Stimulated activated CD8-positive, alpha-beta memory T cell treated with anti-CD3 and anti-CD28 coated beads, Interleukin-12 subunit alpha, Interleukin-12 subunit beta, amount 100 ng/mL, for 1 hour (primary cell): Measurements from ENCODE around the gene LRMDA.

Experiments used
- DNase-seq: peaks from one replicate; pipeline ENCODE4 v3.0.0-alpha.2; 2020; ENCODE audit warnings: low read depth

The LRMDA gene

DNA sequence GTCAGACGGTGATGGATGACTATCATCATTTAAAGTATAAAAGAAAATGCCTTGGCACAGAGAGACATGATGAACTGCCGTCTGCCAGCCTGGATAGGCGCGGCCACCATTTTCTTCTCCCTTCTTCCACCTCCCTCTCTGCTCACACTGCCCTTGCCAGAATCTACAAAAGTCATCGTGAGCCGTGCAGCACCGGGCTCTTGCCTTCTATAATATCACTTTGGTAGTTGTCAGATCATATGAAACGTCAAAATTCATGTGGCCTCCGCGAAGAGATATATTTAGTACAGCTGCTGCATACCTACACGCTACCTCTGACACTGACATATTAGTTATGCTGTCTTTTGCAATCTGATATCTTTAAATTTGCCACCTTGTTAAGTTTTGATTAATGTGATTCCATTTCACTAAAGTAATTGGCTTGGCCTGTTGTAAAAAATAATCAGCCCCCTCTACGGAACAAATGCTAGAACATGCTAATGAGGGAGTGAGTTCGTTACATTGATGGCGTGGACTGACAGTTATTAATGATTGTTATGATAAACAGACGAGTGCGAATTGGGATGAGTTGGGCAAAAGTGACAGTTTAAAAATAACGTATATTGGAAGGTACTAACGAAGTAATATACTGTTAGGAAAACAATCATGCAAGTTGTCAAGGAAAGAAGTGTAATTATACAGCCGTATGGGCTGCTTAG is 214.9 kb downstream of the LRMDA start:
- DNase-seq: no peak

DNA sequence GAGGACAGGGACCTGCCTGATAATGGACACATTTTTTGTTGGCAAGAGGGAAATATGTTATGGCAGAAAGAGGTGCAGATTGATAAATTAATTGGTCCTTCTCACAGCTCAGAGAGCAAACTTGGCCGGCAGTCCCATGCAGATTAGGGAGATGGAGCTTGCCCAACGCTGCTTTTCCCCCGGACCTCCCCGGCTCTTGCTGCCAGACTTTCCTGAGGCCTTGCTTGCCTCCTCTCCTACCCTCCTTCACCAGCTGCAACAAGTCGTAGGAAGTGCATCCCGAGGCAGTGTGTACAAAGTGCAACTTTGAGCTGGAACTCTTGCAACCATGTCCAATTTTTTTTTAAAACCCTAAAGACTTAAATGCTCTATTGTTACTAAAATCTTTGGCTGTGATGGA is 215.5 kb downstream of the LRMDA start:
- no peak for DNase-seq

DNA sequence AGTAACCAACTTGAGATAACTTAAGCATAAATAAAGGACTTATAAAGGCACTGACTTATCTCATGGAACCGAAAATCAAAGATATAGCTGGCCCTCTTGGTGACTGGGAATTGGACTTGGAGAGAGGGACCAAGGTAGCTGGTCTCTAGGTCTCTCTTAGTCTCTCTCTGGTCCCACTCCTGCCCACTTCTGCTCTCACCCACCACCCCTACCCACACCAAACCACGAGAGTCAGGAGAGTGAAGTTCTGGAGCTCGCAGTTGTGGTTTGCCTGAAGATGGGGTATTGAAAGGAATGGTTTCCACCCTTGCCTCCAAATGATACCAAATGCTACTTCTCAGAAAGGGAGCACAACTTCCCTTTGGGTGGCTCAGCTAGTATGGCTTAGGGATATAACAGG is 216.3 kb downstream of the LRMDA start:
- DNase-seq: no peak

DNA sequence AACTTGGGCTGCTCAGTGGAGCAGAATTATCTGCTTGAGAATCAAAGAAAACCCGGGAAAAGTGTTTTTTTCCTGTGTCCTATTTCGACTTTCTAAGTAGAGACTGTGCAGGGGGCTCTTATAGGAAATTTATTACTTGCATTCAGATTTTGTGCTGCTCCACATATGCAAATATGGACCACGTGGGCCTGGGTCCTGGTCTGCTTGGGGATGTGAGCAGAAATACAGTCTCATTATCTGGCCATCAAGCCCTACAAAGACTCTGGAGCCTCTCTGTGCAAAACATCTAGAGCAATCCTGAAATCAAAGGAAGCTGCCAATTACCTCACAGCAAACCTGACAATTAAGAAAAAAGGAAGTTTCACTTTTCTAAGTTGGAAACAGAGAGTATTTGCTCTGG is 216.9 kb downstream of the LRMDA start:
- DNase-seq: no peak

DNA sequence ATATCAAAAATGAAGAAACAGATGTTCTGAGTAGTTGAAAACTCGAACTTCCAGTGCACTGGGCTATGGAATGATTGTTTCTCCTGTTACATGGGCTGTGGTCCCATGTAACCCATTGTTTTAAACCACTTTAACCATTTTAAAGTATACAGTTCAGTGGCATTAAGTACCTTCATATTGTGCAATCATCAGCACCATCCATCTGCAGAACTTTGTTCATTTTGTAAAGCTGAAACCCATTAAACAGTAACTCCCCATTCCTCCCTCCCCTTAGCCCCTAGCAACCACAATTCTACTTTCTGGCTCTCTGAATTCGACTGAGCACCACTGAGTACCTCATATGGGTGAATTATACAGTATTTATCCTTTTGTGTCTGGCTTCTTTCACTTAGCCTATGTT is 217.4 kb downstream of the LRMDA start:
- DNase-seq: no peak

DNA sequence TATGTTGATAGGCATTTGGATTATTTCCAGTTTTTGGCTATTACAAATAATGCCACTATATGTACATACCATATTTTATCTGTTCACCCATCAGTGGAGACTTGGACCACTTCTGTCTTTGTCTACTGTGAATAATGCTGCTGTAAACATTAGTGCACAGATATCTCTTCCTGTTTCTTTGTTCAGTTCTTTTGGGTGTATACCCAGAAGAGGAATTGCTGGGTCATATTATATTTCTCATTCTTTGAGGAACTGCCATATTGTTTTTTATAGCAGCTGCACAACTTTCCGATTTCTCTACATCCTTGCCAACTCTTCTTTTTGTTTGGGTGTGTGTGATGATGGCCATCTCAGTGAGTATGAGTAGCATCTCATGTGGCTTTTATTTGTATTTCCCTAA is 218.0 kb downstream of the LRMDA start:
- DNase-seq: no peak

DNA sequence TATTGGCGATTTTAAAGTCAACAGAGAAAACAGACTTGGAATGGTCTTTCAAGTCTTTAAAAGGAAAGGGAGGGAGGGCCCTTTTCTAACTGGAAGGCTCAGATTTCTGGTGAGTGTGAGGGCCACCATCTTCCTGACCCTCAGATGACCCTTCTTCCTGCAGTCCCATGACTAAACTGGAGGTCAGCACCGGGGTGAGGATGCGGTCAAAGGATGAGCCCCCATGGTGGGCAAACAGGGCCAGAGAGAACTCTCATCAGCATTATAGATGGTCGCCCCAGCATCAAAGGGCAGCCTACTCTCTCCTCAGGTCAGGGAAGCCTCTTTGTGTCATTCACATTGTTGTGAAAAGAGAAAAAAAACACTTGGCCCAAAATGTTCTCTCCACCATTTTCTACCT is 219.2 kb downstream of the LRMDA start:
- no peak for DNase-seq

DNA sequence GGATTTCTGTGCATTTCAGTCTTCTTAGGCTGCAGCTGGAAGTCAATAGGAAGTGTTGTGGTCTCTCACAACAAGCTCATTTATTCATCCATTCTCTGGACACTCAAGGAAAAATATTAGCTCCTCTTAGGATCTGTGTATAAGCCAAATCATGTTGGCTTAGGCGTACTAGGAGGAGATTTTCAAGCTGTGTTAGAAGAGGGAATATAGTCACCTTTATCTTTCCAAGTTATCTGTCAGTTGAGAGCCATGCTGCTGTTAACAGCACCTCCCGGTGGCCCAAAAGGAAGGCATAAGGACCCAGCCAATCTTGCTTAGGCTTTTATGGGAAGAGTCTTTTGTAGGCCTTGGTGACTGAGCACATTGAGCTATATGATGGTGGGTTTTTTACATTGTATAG is 220.0 kb downstream of the LRMDA start:
- DNase-seq: no peak

DNA sequence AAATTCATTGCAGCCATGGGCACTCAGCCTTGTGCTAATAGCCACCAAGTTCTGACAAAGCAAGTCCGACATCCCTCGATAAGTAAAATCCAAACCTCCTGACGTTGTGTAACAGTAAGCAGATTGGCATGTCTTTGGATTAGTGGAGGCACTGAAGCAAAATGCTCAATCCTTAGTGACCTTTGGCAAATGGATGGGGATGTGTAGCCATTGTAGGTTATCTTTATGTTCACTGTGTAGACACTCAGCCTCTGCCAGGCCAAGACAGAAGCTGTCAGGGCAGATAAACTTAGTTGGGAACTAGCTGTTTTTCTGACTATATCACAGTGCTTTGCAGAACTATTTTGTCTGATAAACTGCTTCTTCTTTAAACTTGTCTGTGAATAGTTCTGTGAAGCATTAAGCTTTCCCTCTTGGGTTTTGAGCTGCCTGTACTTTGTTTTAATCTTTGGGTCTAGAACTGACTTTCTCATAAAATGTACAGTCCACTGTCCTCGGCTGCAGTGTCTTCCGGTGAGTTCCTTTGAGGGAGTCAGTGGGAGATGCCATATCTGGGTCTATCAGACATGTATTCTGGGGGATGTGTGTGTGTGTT is 220.8 kb downstream of the LRMDA start:
- DNase-seq: no peak

DNA sequence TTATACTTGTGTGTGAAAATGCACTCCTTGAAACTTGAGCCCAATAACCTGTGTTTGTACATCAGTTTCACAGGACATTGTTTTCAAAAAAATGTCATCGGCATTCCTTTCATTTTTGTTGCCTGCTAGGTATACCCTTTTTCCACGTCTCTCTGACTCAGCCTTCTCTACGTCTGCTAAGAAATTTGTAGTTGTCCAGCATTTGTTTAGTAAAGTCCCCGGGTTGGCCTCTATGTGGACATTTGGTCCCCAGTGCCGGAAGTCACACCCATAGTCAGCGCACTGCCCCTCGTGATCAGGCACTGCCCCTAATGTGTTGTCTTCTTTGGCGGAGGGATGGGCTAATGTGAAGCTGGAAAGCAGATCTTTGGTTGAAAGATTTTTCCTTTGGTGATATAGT is 222.3 kb downstream of the LRMDA start:
- no peak for DNase-seq

DNA sequence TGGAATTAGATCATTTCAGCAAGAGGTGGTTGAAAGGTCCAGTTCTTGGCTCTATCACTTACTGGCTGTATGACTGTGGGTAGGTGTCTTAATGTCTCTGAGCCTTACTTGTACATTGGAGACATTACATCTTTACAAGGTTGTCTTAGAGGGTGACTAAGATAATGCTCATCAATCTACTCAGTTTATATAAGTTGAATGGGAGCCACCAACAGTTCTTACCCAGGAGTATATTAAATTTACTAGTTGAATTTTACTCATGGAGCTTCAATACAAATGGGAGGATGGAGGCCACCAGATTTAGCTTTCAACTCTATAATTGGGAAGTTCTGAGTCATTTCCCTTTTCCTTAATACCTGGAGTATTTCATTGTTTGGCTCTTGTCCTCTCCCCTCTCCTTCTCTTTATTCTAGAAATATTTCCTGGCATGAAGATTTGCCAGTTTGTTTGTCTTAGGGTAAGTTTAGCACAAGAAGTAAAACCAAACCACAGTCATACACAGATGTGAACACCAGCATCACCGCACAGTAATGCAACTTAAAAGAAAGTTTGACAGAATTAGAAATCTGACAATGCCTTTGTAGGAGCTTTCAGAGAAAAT is 222.8 kb downstream of the LRMDA start:
- no peak for DNase-seq

DNA sequence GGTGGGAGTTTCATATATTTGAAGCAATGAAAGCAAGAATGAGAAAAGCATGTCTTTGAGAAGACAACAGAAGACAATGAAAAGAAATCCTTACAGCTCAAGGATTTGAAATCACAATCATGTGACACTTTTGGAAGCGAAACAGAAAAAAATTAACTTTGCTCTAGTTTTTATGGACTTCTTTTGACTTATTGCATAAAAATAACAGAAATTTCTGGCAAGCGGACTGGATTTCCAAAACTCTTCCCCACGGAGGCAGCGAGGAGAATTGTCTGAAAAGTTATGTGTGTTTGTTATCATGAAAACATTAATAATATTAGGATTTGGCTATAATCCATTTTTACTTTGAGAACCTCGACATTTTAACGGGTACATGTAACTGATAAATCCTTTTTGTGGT is 223.3 kb downstream of the LRMDA start:
- DNase-seq: no peak

DNA sequence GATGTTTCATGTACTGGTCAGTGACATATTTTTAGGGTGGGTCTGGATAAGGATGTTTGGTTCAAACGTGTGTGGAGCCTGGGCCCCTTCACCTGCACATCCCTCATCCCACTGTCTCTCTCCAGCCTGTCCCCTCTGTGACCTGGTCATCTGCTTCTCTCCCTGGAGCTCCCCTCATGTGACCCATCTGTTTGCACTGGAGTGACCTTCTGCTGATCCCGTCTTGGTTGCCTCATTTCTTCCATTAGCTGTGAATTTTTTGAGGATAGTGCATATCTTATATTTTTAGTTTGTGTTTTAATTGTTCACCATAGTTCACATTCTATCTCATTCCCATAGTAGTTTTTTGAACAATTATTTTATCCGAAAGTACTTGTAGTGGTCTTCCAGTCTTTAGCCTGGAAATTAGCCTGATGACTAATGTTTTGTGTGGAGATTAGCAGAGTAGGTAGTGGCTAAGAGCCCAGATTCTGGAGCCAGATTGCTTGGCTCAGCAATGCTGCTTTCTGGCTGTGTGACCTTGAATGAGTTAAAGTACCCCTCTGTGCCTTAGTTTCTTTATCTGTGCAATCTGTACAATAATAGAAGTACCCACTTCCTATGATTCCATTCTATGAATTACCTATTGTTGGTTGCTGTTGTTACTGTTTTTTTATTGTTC is 224.5 kb downstream of the LRMDA start:
- DNase-seq: no peak

DNA sequence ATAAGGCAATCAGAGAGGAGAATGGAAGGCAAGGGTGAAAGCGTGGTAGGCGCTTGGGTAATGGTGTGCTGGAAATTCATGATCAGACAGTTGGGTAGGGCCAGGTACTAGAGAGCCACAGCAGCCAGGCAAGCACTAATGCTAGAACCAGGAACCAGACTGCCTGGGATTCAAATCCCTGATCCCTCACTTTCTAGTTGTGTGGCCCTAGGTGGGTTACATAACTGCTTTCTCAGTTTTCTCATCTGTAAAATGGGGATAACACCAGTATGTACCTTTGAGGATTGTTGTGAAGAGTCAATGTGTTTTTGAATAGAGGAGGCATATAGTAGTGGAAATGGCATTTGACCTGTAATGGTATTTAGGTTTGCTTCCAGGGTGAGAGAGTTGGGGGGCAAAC is 225.9 kb downstream of the LRMDA start:
- DNase-seq: no peak

DNA sequence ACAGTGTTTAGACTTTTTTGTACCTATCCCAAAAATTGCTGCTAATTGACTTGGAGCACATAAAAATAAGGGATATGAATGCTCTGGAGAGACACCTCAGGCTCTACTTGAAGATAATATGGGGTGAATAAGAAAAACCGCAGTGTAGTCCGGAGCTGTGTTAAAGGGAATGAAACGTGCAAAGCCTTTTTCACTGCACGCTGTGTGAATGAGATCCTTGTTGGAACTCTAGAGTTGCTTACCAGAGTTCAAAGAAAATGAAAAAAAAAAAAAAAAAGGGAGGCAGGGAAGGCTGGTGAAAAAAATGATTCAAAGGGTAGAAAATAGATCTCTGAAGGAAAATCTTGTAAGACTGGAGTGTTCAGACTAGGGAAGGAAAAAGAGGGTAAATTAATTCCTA is 226.6 kb downstream of the LRMDA start:
- no peak for DNase-seq

DNA sequence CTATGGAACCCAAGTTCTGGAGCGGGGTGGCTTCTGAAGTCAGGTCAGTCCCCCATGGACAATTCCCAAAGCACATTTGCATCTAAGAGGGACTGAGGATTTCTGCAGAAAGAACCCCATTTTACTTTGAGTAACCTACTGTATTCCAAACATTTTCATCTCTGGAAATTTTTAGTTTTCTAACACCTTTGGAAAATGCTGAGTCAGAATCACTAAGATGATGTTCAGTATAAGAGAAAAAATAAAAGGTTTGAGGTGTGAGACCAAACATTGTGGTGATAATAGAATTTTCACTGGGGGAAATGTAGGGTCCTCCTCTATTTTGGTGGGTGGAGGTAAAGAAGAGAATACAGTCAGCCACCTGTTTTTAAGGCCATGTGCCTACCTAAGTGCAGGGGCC is 227.1 kb downstream of the LRMDA start:
- no peak for DNase-seq

DNA sequence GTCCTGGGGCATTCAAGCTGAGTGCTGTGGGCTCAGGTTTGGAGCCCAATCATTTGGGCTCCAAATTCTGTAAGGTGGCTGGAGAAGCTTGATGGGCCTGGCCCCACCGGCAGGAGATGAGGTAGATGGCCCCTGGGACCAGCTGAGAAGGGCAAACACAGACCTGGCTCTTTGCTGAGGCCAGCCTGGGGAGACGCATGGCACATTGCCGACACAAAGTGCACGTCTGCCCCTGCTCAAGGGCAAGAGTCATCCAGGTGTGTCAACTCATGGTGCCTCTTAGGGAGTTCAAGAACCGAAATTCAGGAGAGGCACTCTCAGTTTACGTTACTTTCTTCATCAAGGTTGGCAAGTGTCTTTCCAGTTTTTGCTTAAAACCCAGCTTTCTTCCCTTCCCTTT is 227.5 kb downstream of the LRMDA start:
- DNase-seq: no peak

DNA sequence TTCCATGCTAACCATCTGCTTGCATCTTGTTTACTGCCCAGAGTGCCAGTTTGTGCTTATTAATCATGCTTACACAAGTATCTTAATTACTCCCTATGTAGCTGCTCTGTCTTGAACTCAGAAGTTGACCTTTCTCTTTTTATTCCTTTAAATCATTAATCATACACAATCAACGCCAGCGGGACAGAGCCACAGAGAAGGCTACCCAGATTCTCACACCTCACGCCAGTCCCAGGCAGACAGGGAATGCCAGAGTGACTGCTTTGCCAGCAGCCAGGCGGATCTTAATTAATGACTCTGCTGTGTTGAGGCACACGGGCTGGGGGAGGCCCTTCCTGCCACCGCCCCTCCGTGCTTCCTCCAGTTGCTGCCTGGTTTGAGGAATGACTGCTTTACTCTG is 229.4 kb downstream of the LRMDA start:
- no peak for DNase-seq

DNA sequence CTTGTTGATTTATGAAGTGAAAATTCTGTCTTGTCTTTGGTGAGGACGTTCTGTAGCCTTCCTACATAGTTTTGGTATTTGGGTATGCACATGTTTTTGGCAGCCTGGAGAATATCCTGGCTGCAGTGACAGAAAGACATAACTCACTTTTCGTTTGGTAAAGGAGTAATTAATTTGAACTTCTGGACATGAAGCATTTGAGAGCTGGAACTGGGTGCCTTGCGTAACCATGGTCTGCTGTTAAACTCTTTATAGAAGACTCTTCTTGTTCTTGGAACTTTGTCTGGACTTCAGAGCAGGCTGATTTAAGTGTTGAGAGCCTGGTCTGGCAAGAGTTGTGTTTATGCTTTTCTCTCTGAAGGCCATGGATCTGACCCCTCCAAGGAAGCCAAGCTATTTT is 231.3 kb downstream of the LRMDA start:
- no peak for DNase-seq

DNA sequence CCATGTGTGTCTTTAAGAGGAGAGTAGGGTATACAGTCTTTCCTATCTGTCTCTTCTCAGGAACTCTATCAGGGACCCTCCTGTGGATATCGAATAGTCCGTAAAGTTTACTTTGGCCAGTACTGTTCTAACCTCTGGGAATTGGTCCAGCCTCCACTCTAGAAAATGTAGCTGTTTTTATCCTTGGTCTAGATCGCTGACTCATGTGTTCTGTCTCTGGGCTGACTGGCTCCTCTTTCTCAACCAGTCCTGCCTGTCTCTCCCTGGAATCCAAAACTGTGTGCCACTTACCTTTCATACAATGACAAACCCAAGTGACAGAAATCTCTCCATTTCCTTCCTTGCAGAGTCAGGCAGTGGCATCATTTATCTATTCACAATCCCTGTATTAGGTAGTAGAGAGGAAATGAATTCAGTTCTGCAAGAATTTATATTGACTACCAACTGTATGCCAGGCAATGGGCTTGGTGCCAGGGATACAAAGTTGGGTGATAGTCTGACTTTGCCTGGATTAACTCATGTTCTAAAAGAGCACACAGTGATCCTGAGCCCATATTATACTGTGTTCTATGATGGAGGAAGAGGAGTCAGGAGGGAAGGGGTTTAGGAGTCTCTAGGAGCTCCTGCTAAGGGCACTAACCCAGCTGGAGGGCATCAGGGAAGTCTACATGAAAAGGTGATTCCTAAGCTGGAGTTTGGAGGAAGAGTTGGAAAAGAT is 232.7 kb downstream of the LRMDA start:
- DNase-seq: no peak

DNA sequence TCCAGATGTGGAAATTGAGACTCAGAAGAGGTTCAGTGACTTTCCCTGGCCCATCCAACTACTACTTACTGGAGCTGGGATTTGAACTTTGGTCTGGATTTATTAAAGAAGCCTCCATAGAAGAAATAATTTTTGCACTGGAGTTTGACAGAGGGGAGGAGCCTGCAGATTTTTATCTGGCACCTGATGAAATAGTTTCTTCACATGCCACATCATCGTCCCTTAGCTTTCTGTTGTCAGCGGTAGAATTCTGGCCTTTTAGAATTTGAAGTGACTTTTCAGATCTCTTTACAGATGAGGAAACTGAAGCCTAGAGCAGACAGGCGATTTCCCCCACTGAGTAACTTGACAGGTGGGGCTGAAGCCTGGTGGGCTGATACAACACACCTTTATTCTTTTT is 233.5 kb downstream of the LRMDA start:
- no peak for DNase-seq

DNA sequence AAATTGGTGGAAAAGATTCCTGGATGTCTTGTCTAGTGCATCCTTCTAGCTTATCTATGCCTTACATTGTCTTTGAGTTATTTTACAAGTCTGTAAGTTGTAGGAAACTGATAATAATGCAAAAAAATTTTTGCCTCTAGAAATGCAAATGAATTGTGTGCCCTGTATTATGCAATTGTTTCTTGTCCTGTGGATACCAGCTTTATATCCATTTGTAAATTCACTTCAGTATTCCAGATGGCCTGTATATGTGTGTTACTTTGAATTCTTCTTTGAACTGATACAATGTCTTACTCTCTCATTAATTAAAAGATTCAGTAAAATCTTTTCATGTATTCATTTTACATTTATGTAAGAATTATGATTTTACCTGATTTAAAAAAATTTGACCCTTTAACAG is 234.3 kb downstream of the LRMDA start:
- no peak for DNase-seq
